Fibroblast of skin of right biceps (primary cell): ENCODE data around the gene RGS17.
"Not testable (repeated sequence)": the region's sequence is repeated elsewhere in the genome, so short reads cannot be mapped to it uniquely, and the experiment has no call there.

Experiments used
- DNase-seq: peaks from one replicate; pipeline ENCODE4 v3.0.0-alpha.2; 2013

The RGS17 gene

GRCh38 chr6:153123801-153124200 lies 7.3 kb downstream of the RGS17 start:
- DNase-seq, result no peak

GRCh38 chr6:153121311-153121710 lies 9.8 kb downstream of the RGS17 start:
- peak; percentile 14 for DNase-seq

GRCh38 chr6:153117986-153118879 lies 12.8 kb downstream of the RGS17 start:
- DNase-seq, result peak; percentile 74

- not testable (repeated sequence) for DNase-seq
Observed at GRCh38 chr6:153111082-153111481, 20.0 kb downstream of the RGS17 start.

- DNase-seq, result not testable (repeated sequence)
Observed at GRCh38 chr6:153110612-153111011, 20.5 kb downstream of the RGS17 start.

GRCh38 chr6:153108315-153108714 lies 22.8 kb downstream of the RGS17 start:
- peak; percentile 32 for DNase-seq

- DNase-seq, result no peak
Observed at GRCh38 chr6:153106021-153106420, 25.1 kb downstream of the RGS17 start.

GRCh38 chr6:153104220-153104619 lies 26.9 kb downstream of the RGS17 start:
- DNase-seq, result no peak

GRCh38 chr6:153103319-153103655 lies 27.8 kb downstream of the RGS17 start:
- DNase-seq, result no peak

GRCh38 chr6:153102605-153103318 lies 28.3 kb downstream of the RGS17 start:
- DNase-seq, result no peak

- DNase-seq, result no peak
Observed at GRCh38 chr6:153101461-153101860, 29.6 kb downstream of the RGS17 start.

- DNase-seq, result no peak
Observed at GRCh38 chr6:153099636-153100035, 31.4 kb downstream of the RGS17 start.

GRCh38 chr6:153096792-153097191 lies 34.3 kb downstream of the RGS17 start:
- no peak for DNase-seq

- DNase-seq, result no peak
Observed at GRCh38 chr6:153096031-153096430, 35.1 kb downstream of the RGS17 start.

- peak; percentile 86 for DNase-seq
Observed at GRCh38 chr6:153092082-153093013, 38.7 kb downstream of the RGS17 start.

- peak; percentile 74 for DNase-seq
Observed at GRCh38 chr6:153090241-153090930, 40.7 kb downstream of the RGS17 start.

GRCh38 chr6:153088796-153089195 lies 42.3 kb downstream of the RGS17 start:
- DNase-seq, result no peak

- DNase-seq, result no peak
Observed at GRCh38 chr6:153087436-153087835, 43.6 kb downstream of the RGS17 start.

- no peak for DNase-seq
Observed at GRCh38 chr6:153086225-153086990, 44.7 kb downstream of the RGS17 start.

- DNase-seq, result no peak
Observed at GRCh38 chr6:153085239-153085638, 45.8 kb downstream of the RGS17 start.

- DNase-seq, result peak; percentile 27
Observed at GRCh38 chr6:153084393-153084792, 46.7 kb downstream of the RGS17 start.

- DNase-seq, result no peak
Observed at GRCh38 chr6:153083869-153084268, 47.2 kb downstream of the RGS17 start.
